ENCODE data around the gene MUC3A. TPM values are rescaled to one million over a fixed set of nuclear protein-coding genes. Genes with fewer than 3 reads are reported as not detected.

Gene MUC3A
- total and polyA plus RNA-seq, 8 donors = 0.45 to 527 (median 0.97) TPM

- no peak within 1 kb of the TSS for H3K27ac ChIP-seq
Observed at GRCh38 chr7:100969066-100969615, 19.8 kb downstream of the MUC3A start, which contains the start of gene MUC12. Gene MUC12, plus strand, starts transcription at chr7:100969565. Its CDS starts 58 bp downstream, at chr7:100969623.

GRCh38 chr7:100971111-100972001 lies 22.0 kb downstream of the MUC3A start:
- H3K36me3 ChIP-seq = no peaks in the 10 kb centered on the region
- WGBS, 5 donors = 41 to 52% (median 44%) methylated on average over 14 of the region's 14 CpGs
- peaks cover 0 to 10% (median 8%) of the 10 kb centered on the region in 4 donors for H3K9me3 ChIP-seq
- peaks cover 13 to 79% (median 27%) of the 10 kb centered on the region in 3 donors for H3K27me3 ChIP-seq
- no peak overlapping the region for H3K4me3 ChIP-seq
- intact Hi-C loops (cut with DNase I; ENCODE audit: low total_unique reads) = no loop called here
- no peak overlapping the region for H3K27ac ChIP-seq
- no peak for DNase-seq
- peaks cover 5 to 11% (median 8%) of the 10 kb centered on the region in 4 donors for H3K4me1 ChIP-seq
- no peak for TF ChIP-seq POLR2AphosphoS5 (IDR thresholded peaks at IDR 0.05)
- TF ChIP-seq EP300 (IDR thresholded peaks at IDR 0.05) = no peak
- TF ChIP-seq CTCF (IDR thresholded peaks at IDR 0.05) = no peak
- no peak for TF ChIP-seq POLR2A (IDR thresholded peaks at IDR 0.05)

More at GRCh38 chr7:100969066-100969615, 19.8 kb downstream of the MUC3A start, which contains the start of gene MUC12:
- intact Hi-C loops (cut with DNase I; ENCODE audit: low total_unique reads) = no loop called here
- DNase-seq = no peak
- TF ChIP-seq POLR2A (IDR thresholded peaks at IDR 0.05) (no peak), CTCF (IDR thresholded peaks at IDR 0.05) (no peak), POLR2AphosphoS5 (IDR thresholded peaks at IDR 0.05) (no peak), EP300 (IDR thresholded peaks at IDR 0.05) (no peak)
- Histone ChIP-seq H3K4me3 (no peak within 1 kb of the TSS), H3K4me1 (peaks cover 15 to 22% (median 20%) of the 10 kb centered on the region in 4 donors), H3K27me3 (peaks cover 22 to 88% (median 48%) of the 10 kb centered on the region in 3 donors), H3K9me3 (peaks cover 0 to 4% (median under 1%) of the 10 kb centered on the region in 4 donors), H3K36me3 (no peaks in the 10 kb centered on the region)
- WGBS, 5 donors = 49 to 61% (median 59%) methylated on average over 12 of the region's 12 CpGs

GRCh38 chr7:100972002-100972347 lies 22.6 kb downstream of the MUC3A start:
- H3K9me3 ChIP-seq = peaks cover 0 to 10% (median 8%) of the 10 kb centered on the region in 4 donors
- peaks cover 6 to 73% (median 21%) of the 10 kb centered on the region in 3 donors for H3K27me3 ChIP-seq
- intact Hi-C loops (cut with DNase I; ENCODE audit: low total_unique reads) = no loop called here
- 43 to 50% (median 47%) methylated on average over 7 of the region's 7 CpGs for WGBS, 5 donors
- H3K27ac ChIP-seq = no peak overlapping the region
- H3K4me3 ChIP-seq = no peak overlapping the region
- H3K36me3 ChIP-seq = no peaks in the 10 kb centered on the region
- TF ChIP-seq EP300 (IDR thresholded peaks at IDR 0.05) (no peak), CTCF (IDR thresholded peaks at IDR 0.05) (no peak), POLR2AphosphoS5 (IDR thresholded peaks at IDR 0.05) (no peak), POLR2A (IDR thresholded peaks at IDR 0.05) (no peak)
- no peak for DNase-seq
- peaks cover 0 to 5% (median 2%) of the 10 kb centered on the region in 4 donors for H3K4me1 ChIP-seq

GRCh38 chr7:100974021-100974420 lies 24.7 kb downstream of the MUC3A start:
- H3K27ac ChIP-seq = no peak overlapping the region
- intact Hi-C loops (cut with DNase I; ENCODE audit: low total_unique reads) = no loop called here
- H3K4me1 ChIP-seq = no peaks in the 10 kb centered on the region
- peaks cover 0 to 52% (median 9%) of the 10 kb centered on the region in 3 donors for H3K27me3 ChIP-seq
- no peak for DNase-seq
- TF ChIP-seq CTCF (IDR thresholded peaks at IDR 0.05) = no peak
- TF ChIP-seq POLR2A (IDR thresholded peaks at IDR 0.05) = no peak
- TF ChIP-seq EP300 (IDR thresholded peaks at IDR 0.05) = no peak
- TF ChIP-seq POLR2AphosphoS5 (IDR thresholded peaks at IDR 0.05) = no peak
- 59 to 86% (median 77%) methylated on average over 2 of the region's 2 CpGs for WGBS, 5 donors
- H3K9me3 ChIP-seq = peaks cover 0 to 10% (median 8%) of the 10 kb centered on the region in 4 donors
- no peaks in the 10 kb centered on the region for H3K36me3 ChIP-seq
- H3K4me3 ChIP-seq = no peak overlapping the region
